Smooth muscle cell of the brain vasculature (primary cell): Measurements from ENCODE around the gene ADAMTS3.

Experiments used
- DNase-seq: peaks from one replicate; pipeline ENCODE4 v3.0.0-alpha.2; 2012; ENCODE audit warnings: low read depth, low spot score

ADAMTS3 gene

GRCh38 chr4:72351521-72351920, 217.5 kb downstream of the ADAMTS3 start:
- DNase-seq: no peak

- DNase-seq: no peak
Measured at GRCh38 chr4:72348701-72349100, 220.3 kb downstream of the ADAMTS3 start.

GRCh38 chr4:72344418-72344817, 224.6 kb downstream of the ADAMTS3 start:
- no peak for DNase-seq

DNA sequence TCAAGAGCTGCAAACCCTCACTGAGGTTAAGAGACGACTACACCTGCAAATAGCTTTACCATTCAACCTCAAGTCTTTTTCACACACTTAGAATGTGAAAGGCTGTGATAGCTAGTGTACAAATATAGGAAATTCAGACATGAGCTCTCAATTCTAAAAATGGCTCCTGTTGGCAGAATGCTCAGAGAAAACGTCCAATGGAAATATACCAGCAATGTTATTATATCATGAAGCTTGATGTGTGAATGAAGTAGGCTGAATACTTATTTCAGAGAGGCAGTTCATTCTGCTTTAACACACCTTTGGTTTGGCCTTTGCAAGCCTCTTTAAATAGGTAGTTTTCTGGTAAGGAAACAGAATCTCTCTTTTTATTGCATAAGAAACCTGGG, 227.6 kb downstream of the ADAMTS3 start:
- DNase-seq: no peak

GRCh38 chr4:72340803-72341431, 228.1 kb downstream of the ADAMTS3 start:
- DNase-seq: no peak

DNA sequence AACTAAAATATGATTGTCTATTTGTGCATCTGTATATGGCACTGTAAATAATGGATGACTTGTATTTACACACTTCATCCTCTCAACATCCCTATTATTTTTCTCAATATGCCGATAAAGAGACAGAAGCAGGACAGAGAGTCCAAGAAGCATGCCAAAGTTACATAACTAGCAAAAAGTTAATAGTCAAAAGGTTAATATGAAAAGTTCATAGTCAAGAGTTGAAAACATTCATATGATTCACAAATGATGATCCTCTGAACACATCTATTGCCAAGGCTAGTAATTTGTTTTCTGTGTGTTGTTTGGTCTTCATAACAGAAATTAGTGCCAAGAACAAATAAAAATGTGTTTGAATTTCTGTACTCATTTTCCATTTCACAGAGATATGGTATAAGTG, 231.0 kb downstream of the ADAMTS3 start:
- DNase-seq: no peak

DNA sequence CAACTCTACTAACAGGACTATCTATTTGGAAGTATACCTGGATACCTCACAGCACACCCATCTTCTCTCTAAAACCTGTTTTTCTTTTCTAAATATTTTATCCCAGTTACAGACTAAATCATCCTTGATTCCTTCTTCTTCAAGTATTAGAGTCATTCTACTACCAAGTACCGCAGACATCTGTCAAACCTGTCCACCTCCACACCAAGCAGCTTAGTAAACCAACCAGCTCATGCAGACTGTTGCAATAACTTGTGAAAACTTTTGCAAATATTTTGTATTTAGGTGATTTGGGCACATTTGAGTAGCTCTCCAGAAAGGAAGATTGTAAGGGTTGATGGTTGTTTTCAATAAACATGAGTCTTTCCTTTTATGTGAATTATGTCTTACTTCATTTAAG, 238.6 kb downstream of the ADAMTS3 start:
- no peak for DNase-seq

GRCh38 chr4:72326692-72327632, 242.1 kb downstream of the ADAMTS3 start:
- no peak for DNase-seq

- DNase-seq: no peak
Measured at GRCh38 chr4:72325215-72325614, 243.8 kb downstream of the ADAMTS3 start.

GRCh38 chr4:72323227-72323626, 245.8 kb downstream of the ADAMTS3 start:
- no peak for DNase-seq

DNA sequence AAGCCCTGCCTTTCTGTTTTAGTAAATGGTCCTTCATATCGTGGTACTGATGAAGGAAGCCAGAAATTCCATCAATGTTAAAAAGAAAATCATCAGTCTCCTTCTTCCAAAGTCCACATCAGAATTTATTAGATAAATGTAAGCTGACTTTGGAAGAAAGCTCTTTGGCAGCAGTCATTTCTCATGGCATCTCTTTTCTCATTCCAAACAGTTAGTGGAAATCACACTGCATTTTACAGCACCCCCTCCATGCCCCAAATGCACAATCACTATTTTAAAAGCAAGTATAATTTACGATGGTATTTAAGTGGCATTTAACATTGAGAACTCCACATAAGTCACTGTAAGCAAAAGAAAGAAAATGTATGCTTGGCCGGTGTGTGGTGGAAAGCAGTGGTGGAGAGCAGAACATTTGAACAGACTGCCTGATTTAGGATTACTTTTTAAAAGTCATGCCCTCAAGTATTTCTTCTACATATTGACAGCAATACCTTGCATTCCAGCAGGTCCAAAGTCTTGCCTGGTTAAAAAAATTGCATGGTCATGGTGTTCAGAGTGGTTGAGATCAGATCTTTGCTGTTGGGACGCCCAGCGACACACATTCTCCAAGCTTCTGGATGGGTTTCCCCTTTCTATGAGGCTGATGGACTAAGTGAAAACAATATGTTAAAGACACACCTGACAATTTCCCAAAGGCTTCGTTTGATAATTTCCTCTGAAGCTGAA, 248.6 kb downstream of the ADAMTS3 start:
- no peak for DNase-seq

DNA sequence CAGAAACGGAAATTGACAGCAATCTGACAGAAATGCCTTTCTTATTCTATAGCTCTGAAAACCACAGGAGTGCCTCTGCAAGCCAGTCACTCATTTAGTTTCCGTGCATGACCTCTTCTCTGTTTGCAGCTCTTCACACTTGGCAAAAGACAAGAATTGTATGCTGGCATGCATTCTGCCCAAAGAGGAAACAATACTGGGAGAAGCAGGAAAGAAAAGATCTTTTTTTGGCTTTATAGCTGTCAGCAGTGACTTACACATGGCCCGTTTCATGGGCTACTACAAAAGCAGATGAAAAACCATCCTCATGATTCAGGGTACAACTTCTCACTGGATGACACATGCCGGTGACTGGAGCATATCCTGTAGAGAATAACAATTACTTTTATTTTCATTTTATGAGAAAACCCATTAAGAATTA, 249.4 kb downstream of the ADAMTS3 start:
- no peak for DNase-seq

DNA sequence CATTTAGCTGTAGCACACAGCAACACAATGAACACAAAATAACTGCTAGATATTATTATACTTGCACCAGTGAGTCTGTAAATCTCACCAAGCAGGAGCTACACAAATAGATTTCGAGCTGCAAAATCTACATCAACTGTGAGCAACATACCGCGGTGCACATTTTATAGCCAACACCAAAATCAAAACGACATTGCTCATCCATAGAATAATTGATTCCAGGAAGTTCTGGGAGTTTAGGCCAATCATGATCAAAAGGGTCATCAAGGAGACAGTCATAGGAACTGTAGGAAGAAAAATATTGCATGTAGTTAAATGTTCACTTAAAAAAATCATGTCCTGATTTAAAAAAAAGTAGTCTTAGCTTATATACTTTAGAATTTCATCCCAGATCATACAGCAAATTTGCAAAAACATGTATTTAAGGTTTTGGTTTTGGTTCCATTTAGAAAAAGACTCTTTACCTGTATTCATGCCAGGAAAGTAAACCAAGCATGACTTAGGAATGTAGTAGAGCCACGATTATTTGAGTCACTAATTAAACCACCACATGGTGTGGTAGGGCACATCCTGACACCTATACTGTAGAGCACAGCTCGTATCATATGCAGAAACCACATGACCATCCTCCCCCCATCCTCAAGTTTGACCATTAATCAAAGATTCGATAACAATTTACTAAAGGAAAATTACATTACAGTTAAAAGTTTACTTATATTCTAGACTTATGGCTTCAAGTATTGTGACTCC, 250.4 kb downstream of the ADAMTS3 start:
- no peak for DNase-seq

GRCh38 chr4:72314869-72315268, 254.2 kb downstream of the ADAMTS3 start:
- DNase-seq: peak; percentile 59

DNA sequence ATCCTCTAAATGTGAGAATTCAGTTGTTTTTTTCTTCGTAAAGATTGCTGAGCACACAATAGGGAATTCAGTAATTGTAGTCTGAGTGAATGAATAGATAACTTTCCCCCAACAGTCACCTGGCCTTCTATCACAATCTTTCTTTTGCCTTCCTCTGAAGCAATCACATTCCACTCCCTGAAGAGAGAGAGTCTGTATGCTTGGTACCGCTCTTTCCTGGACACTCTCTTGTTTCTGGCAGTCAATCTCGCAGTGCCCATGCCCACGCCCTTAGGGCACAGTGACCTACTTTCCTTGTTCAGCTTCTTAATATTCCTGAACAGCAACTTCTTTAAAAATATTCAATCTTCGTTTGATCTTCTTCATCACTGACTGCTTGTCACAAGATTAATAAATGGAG, 255.9 kb downstream of the ADAMTS3 start:
- no peak for DNase-seq

GRCh38 chr4:72312032-72312650, 256.9 kb downstream of the ADAMTS3 start:
- peak; percentile 94 for DNase-seq

DNA sequence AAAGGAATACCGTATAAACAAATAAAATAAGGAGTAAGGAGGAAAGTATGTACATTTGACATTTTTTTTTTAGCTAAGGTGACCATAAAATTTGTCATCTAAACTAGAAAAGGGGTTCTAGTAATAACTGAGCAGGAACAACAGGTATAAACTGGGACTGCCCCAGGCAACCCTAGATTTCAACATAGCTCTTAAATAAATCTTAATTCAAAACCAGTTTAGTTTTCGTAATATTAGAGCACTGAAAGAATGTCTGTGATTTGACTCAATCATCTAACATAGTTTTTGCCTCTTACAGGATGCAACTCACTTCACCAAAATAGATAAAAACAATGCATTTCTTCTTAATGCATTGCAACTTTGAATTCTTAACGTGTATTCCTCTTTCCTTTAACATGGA, 257.7 kb downstream of the ADAMTS3 start:
- DNase-seq: no peak

DNA sequence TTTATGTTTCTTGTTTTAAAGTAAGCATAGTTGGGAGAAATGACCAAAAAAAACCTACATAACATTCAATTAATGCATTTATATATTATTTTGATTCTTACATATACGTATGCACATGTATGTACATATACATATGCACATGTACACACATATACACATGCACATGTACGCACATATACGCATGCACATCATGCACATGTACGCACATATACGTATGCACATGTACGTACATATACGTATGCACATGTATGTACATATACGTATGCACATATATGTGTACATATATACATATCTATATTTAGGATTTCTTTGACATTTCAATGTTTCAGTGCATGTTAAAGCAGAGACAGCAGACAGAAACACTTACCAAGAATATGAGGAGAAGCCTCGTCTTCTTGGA, 263.4 kb downstream of the ADAMTS3 start:
- no peak for DNase-seq

DNA sequence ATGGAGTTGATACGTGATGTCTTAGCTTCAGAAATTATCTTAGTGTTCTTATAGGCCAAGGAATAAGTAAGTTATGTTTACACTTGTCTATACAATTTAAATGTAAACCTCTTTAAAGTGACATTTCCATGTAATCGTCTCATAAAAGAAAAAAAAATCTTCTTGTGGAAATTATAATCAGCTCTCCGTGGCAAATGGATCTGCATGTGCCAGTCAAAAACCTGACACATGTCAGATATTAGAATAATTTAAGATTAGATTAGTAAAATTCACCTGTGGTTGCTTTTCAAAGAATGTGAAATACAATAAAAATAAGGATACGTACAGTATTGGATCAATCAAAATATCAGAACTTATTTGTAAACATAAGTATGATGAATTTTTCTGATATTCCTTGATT, 263.9 kb downstream of the ADAMTS3 start:
- DNase-seq: no peak

GRCh38 chr4:72302981-72303704, 265.9 kb downstream of the ADAMTS3 start:
- no peak for DNase-seq

GRCh38 chr4:72301759-72302158, 267.3 kb downstream of the ADAMTS3 start:
- no peak for DNase-seq
